HFFc6 (cell line): Measurements from ENCODE around the gene ACOT7. TPM values are rescaled to one million over a fixed set of nuclear protein-coding genes. Genes with fewer than 3 reads are reported as not detected.
A peak's percentile ranks its signal among the peaks of the same experiment; 100 is the strongest.

ENCODE experiments used
- DNase-seq: peaks from one replicate; pipeline ENCODE4 v3.0.0-alpha.2; 2018
- H3K27ac Mint-ChIP-seq: 2 replicates; pipeline ENCODE4 v1.8.0; 2020; ENCODE audit warnings: mild to moderate bottlenecking, mixed read lengths
- H3K27me3 Mint-ChIP-seq: 2 replicates; pipeline ENCODE4 v1.8.0; 2021; ENCODE audit warnings: mild to moderate bottlenecking, moderate library complexity, mixed read lengths; ENCODE audit not compliant: insufficient read depth
- H3K36me3 Mint-ChIP-seq: 2 replicates; pipeline ENCODE4 v1.8.0; 2021; ENCODE audit warnings: low read depth, mixed read lengths
- H3K4me1 Mint-ChIP-seq: 2 replicates; pipeline ENCODE4 v1.8.0; 2020; ENCODE audit warnings: low read depth, mixed read lengths
- H3K4me3 Mint-ChIP-seq: 2 replicates; pipeline ENCODE4 v1.8.0; 2020; ENCODE audit warnings: mild to moderate bottlenecking, moderate library complexity, mixed read lengths
- H3K9me3 Mint-ChIP-seq: 2 replicates; pipeline ENCODE4 v1.8.0; 2020; ENCODE audit warnings: mild to moderate bottlenecking, mixed read lengths
- CTCF ChIP-seq: fragments of 200-600 bp; sonication (generic); IDR thresholded peaks from 2 replicates; pipeline ENCODE4 v1.5.0; 2021; ENCODE audit warnings: antibody characterized with exemption, mild to moderate bottlenecking
- total RNA-seq, 6 experiments: library from RNA; stranded (reverse); fragmentation: NEBNext Ultra II Directional; extraction: Animal tissue kit (Norgen Biotek cat#: 25700); gene quantifications; 2 replicates in 1 of 6; 3 replicates in 5 of 6; pipeline ENCODE4 v1.2.3, GENCODE V29; 2021

ACOT7 gene
- total RNA-seq, 6 experiments from 2014 or later: 103 to 125 (median 111) TPM

GRCh38 chr1:6409053-6409452 is 15.5 kb upstream of the ACOT7 start:
- Mint-ChIP-seq H3K36me3 (no peaks in the 10 kb centered on the region), H3K27me3 (peaks cover 10% of the 10 kb centered on the region)

GRCh38 chr1:6408023-6408422 is 14.5 kb upstream of the ACOT7 start:
- Mint-ChIP-seq H3K36me3 (no peaks in the 10 kb centered on the region), H3K27me3 (peaks cover 10% of the 10 kb centered on the region; the same call in 1 of the 2 replicates), H3K27ac (no peak overlapping the region), H3K4me3 (no peak overlapping the region), H3K4me1 (peaks cover 5% of the 10 kb centered on the region), H3K9me3 (no peaks in the 10 kb centered on the region)
- no peak for DNase-seq
- no peak for TF ChIP-seq CTCF

More at GRCh38 chr1:6409053-6409452, 15.5 kb upstream of the ACOT7 start:
- Mint-ChIP-seq H3K27ac (no peak overlapping the region), H3K4me3 (no peak overlapping the region), H3K4me1 (peaks cover 15% of the 10 kb centered on the region), H3K9me3 (no peaks in the 10 kb centered on the region)
- no peak for DNase-seq
- TF ChIP-seq CTCF: 0 out of 2 replicates have a peak, but pooled peaks have one; percentile 6

GRCh38 chr1:6401673-6402072 is 8.1 kb upstream of the ACOT7 start:
- Mint-ChIP-seq H3K27me3 (peaks cover 3% of the 10 kb centered on the region), H3K36me3 (no peaks in the 10 kb centered on the region), H3K4me3 (no peak overlapping the region), H3K9me3 (no peaks in the 10 kb centered on the region), H3K4me1 (no peaks in the 10 kb centered on the region), H3K27ac (no peak overlapping the region)
- DNase-seq: no peak
- no peak for TF ChIP-seq CTCF

GRCh38 chr1:6399294-6399693 is 5.7 kb upstream of the ACOT7 start:
- no peak for TF ChIP-seq CTCF
- no peaks in the 10 kb centered on the region for H3K9me3 Mint-ChIP-seq
- H3K4me1 Mint-ChIP-seq: peaks cover 7% of the 10 kb centered on the region
- no peaks in the 10 kb centered on the region for H3K36me3 Mint-ChIP-seq
- no peak overlapping the region for H3K27ac Mint-ChIP-seq
- H3K4me3 Mint-ChIP-seq: no peak overlapping the region
- peaks cover 1% of the 10 kb centered on the region; the same call in 1 of the 2 replicates for H3K27me3 Mint-ChIP-seq
- DNase-seq: no peak

- H3K4me1 Mint-ChIP-seq: peaks cover 13% of the 10 kb centered on the region
Measured at GRCh38 chr1:6397844-6398441, 4.4 kb upstream of the ACOT7 start.

More at GRCh38 chr1:6397844-6398441, 4.4 kb upstream of the ACOT7 start:
- H3K36me3 Mint-ChIP-seq: no peaks in the 10 kb centered on the region
- no peak for TF ChIP-seq CTCF
- H3K27me3 Mint-ChIP-seq: peaks cover 1% of the 10 kb centered on the region; the same call in 1 of the 2 replicates
- no peak overlapping the region for H3K27ac Mint-ChIP-seq
- DNase-seq: no peak
- H3K9me3 Mint-ChIP-seq: no peaks in the 10 kb centered on the region
- no peak overlapping the region for H3K4me3 Mint-ChIP-seq
